Endothelial cell of umbilical vein (primary cell): ENCODE measurements around the gene YARS1. TPM values are rescaled to one million over a fixed set of nuclear protein-coding genes. Genes with fewer than 3 reads are reported as not detected.

Experiments used
- BruUV-seq: library from RNA; stranded (reverse); fragments of 400-500 nt; replicated peaks from 2 replicates; lab custom pipeline; 2021; lab: Mats Ljungman, UMichigan
- CTCF ChIA-PET: fragments of 300-600, 350-600 bp; sonication (Branson Sonifier 250); formaldehyde crosslinking; loops from one replicate; lab custom pipeline; 2021; ENCODE audit warnings: antibody characterized with exemption, inconsistent platforms; lab: Charles Lee
- POLR2A ChIA-PET: fragments of 300-600, 350-600 bp; sonication (Branson Sonifier 250); formaldehyde crosslinking; loops from one replicate; lab custom pipeline; 2021; ENCODE audit warnings: antibody characterized with exemption, inconsistent platforms; lab: Charles Lee
- DNase-seq: peaks from one replicate; pipeline ENCODE4 v3.0.0-alpha.2; 2011; ENCODE audit warnings: low read depth, low spot score
- FAIRE-seq: peaks from 2 replicates; lab custom pipeline; 2011; peaks lifted over from hg19 to GRCh38; lab: Jason Lieb, UNC
- H2AFZ ChIP-seq: 2 replicates; pipeline ENCODE4 v1.6.0; 2012; ENCODE audit warnings: low read depth, low read length, control low read depth, inconsistent platforms
- H3K27ac ChIP-seq: 2 replicates; pipeline ENCODE4 v1.5.1; 2011; ENCODE audit warnings: low read depth, mild to moderate bottlenecking, control low read depth, low read length, moderate library complexity; ENCODE audit not compliant: insufficient read depth
- H3K27me3 ChIP-seq, 2 experiments: 2 replicates each; pipeline versions ENCODE4 v1.6.0 to v1.6.1; 2011; ENCODE audit warnings: low read length in 2 of 2, mixed read lengths in 1 of 2; ENCODE audit not compliant: control insufficient read depth in 2 of 2, insufficient read depth in 2 of 2
- H3K36me3 ChIP-seq, 2 experiments: 2 replicates in 1 of 2; 3 replicates in 1 of 2; pipeline ENCODE4 v1.5.1; 2011; ENCODE audit warnings: low read length in 2 of 2, mild to moderate bottlenecking in 1 of 2, moderate library complexity in 1 of 2; ENCODE audit not compliant: control insufficient read depth in 2 of 2, insufficient read depth in 2 of 2; ENCODE audit errors: extremely low read depth in 1 of 2
- H3K4me1 ChIP-seq: 3 replicates; pipeline ENCODE4 v1.5.1; 2011; ENCODE audit warnings: mild to moderate bottlenecking, low read length; ENCODE audit not compliant: control insufficient read depth, insufficient read depth; ENCODE audit errors: extremely low read depth
- H3K4me2 ChIP-seq: 2 replicates; pipeline ENCODE4 v1.6.1; 2011; ENCODE audit warnings: low read length, control low read depth, mixed read lengths; ENCODE audit not compliant: insufficient read depth
- H3K4me3 ChIP-seq, 3 experiments: fragments of 200-600 bp in 1 of 3; sonication (generic), shearing (Covaris generic) in 1 of 3; replicated peaks in 1 of 3; 2 replicates each; pipeline ENCODE4 v1.5.1; 2011 to 2016; ENCODE audit warnings: control low read depth in 3 of 3, low read length in 3 of 3, mild to moderate bottlenecking in 2 of 3, inconsistent platforms in 1 of 3, low read depth in 1 of 3, moderate library complexity in 1 of 3; ENCODE audit not compliant: insufficient read depth in 1 of 3
- H3K79me2 ChIP-seq: 2 replicates; pipeline ENCODE4 v1.6.0; 2012; ENCODE audit warnings: low read length, inconsistent platforms; ENCODE audit not compliant: control insufficient read depth, insufficient read depth
- H3K9ac ChIP-seq: replicated peaks from 2 replicates; pipeline ENCODE3; 2011; ENCODE audit warnings: low read length, control low read depth; ENCODE audit not compliant: insufficient read depth; ENCODE audit errors: extremely low read depth
- H3K9me1 ChIP-seq: replicated peaks from 3 replicates; pipeline ENCODE4 v1.6.0; 2011; ENCODE audit warnings: mild to moderate bottlenecking, low read length; ENCODE audit not compliant: control insufficient read depth, insufficient read depth; ENCODE audit errors: extremely low read depth
- H3K9me3 ChIP-seq: replicated peaks from 2 replicates; pipeline ENCODE4 v1.5.1; 2012; ENCODE audit warnings: low read length, inconsistent platforms; ENCODE audit not compliant: control insufficient read depth, insufficient read depth
- H4K20me1 ChIP-seq: replicated peaks from 2 replicates; pipeline ENCODE3; 2011; ENCODE audit warnings: mild to moderate bottlenecking, low read length; ENCODE audit not compliant: control insufficient read depth, insufficient read depth; ENCODE audit errors: extremely low read depth
- GATA2 ChIP-seq: IDR thresholded peaks from 2 replicates; pipeline ENCODE4 v1.7.0; 2011; ENCODE audit warnings: low read depth, mild to moderate bottlenecking, moderate library complexity, mixed read lengths, low read length; ENCODE audit not compliant: insufficient read length, insufficient read depth
- JUN ChIP-seq: IDR thresholded peaks from 2 replicates; pipeline ENCODE4 v1.6.1; 2011; ENCODE audit warnings: borderline replicate concordance, low read depth; ENCODE audit not compliant: insufficient read length, insufficient read depth
- dilution Hi-C: fragments of 300-500 bp; cut with MboI; formaldehyde crosslinking; loops from one replicate; pipeline ENCODE4 v1.15.0; 2019; ENCODE audit warnings: low sequenced_read_pairs; ENCODE audit not compliant: extremely low pct_ligation_motif_present
- intact Hi-C: fragments of 100-400 bp; cut with micrococcal nuclease; formaldehyde crosslinking; loops from one replicate; pipeline ENCODE4 v1.10.0; 2022
- polyA plus RNA-seq, 4 experiments: library from polyadenylated mRNA; depleted of rRNA in 3 of 4; stranded (reverse) in 3 of 4; unstranded in 1 of 4; fragments of >200 nt; gene quantifications; 2 replicates each; pipeline versions ENCODE4 v1.2.1 to v1.2.3, GENCODE V29; 2011 to 2012; ENCODE audit warnings: missing spikeins in 1 of 4
- total RNA-seq: library from RNA; stranded (reverse); gene quantifications from 2 replicates; pipeline ENCODE4 v1.2.3, GENCODE V29; 2021
- TF ChIP-seq, protein P1 (sequence below), 2 donors: IDR thresholded peaks; 1 replicate in 1 of 2; 2 replicates in 1 of 2; pipeline ENCODE4 v1.5.1; 2011; ENCODE audit warnings: low read length in 2 of 2, mild to moderate bottlenecking in 2 of 2, moderate library complexity in 2 of 2, control low read depth in 1 of 2, inconsistent platforms in 1 of 2, low read depth in 1 of 2; ENCODE audit not compliant: insufficient read depth in 1 of 2; ENCODE audit errors: extremely low read depth in 1 of 2

Gene YARS1
- total and polyA plus RNA-seq, 2 donors (not counting 3 experiments of a cell fraction or from before 2014, with no cell fraction given), result 38.2 to 144 TPM

DNA sequence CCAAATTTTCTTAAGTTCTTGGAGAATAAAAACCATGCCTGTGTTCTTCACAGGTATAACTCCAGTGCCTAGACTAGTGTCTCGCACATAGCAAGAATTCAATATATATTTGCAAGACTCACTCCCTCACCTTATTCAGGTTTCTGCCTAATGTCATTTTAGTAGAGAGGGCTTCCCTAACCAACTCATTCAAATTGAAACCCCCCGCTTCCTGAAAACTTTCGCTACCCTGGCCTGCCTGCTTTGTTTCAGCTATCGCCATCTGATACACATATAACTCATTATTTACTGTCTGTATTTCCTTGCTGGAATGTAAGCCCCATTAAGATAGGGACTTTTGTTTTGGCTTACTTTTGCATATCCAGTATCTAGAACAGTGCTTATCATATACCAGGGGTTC, 8.6 kb downstream of the YARS1 start:
- Histone ChIP-seq H3K4me2 (no peak overlapping the region), H3K9ac (no peak overlapping the region), H2AFZ (no peak overlapping the region), H3K79me2 (peaks cover 51% of the 10 kb centered on the region), H3K4me3 (no peak overlapping the region), H3K9me1 (no peaks in the 10 kb centered on the region), H4K20me1 (peaks cover 3% of the 10 kb centered on the region), H3K36me3 (peaks cover 8 to 10% of the 10 kb centered on the region in 2 experiments), H3K9me3 (no peaks in the 10 kb centered on the region), H3K4me1 (no peaks in the 10 kb centered on the region), H3K27me3 (no peaks in the 10 kb centered on the region), H3K27ac (no peak overlapping the region)
- intact Hi-C loops, result no loop called here
- POLR2A ChIA-PET, result no interaction called here
- BruUV-seq, result no TSS peak
- CTCF ChIA-PET, result no interaction called here
- no peak for DNase-seq
- dilution Hi-C loops, result no loop called here
- no peak for TF ChIP-seq GATA2
- TF ChIP-seq, protein P1, sequence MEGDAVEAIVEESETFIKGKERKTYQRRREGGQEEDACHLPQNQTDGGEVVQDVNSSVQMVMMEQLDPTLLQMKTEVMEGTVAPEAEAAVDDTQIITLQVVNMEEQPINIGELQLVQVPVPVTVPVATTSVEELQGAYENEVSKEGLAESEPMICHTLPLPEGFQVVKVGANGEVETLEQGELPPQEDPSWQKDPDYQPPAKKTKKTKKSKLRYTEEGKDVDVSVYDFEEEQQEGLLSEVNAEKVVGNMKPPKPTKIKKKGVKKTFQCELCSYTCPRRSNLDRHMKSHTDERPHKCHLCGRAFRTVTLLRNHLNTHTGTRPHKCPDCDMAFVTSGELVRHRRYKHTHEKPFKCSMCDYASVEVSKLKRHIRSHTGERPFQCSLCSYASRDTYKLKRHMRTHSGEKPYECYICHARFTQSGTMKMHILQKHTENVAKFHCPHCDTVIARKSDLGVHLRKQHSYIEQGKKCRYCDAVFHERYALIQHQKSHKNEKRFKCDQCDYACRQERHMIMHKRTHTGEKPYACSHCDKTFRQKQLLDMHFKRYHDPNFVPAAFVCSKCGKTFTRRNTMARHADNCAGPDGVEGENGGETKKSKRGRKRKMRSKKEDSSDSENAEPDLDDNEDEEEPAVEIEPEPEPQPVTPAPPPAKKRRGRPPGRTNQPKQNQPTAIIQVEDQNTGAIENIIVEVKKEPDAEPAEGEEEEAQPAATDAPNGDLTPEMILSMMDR (IDR thresholded peaks at IDR 0.05; ENCODE audit: extremely low read depth in 1 of 2, insufficient read depth in 1 of 2, low read depth in 1 of 2, low read length in 2 of 2), result no peak
- FAIRE-seq, result no peak

DNA sequence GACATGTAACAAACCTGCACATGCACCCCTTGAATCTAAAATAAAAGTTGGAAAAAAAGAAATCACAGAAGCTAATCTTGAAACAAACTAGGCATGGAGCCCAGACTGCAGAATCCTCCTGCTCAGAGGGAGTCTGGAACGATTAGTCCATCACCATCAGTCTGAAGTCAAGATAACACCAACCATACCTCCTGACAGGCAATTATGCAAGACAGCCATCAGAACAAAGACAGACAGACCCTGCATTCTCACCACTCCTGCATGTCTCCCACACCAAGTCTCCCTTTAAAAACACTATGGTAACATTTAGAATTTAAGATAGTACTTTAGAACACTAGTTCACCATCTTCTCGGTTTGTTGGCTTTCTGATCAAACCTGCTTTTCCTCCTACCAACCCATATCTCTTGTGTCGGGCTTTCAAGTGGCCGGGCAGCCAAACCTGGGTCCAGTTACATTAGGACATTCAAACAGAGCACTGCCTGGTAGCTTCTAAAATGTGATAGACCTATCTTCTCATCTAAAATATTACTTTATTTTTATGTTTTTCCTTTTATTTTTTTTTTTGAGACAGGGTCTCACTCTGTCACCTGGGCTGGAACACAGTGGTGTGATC, 10.1 kb downstream of the YARS1 start:
- no TSS peak for BruUV-seq
- no peak overlapping the region for H3K9ac ChIP-seq
- intact Hi-C loops, result no loop called here
- no peaks in the 10 kb centered on the region for H3K4me1 ChIP-seq
- H3K9me1 ChIP-seq, result no peaks in the 10 kb centered on the region
- POLR2A ChIA-PET, result no interaction called here
- no peak overlapping the region for H3K4me2 ChIP-seq
- H3K36me3 ChIP-seq, result peaks cover 11 to 13% of the 10 kb centered on the region in 2 experiments
- H3K4me3 ChIP-seq, result no peak overlapping the region
- H3K9me3 ChIP-seq, result no peaks in the 10 kb centered on the region
- no peaks in the 10 kb centered on the region for H3K27me3 ChIP-seq
- no peak for TF ChIP-seq JUN
- no peak for DNase-seq
- no peak overlapping the region for H2AFZ ChIP-seq
- H3K27ac ChIP-seq, result no peak overlapping the region
- peaks cover 36% of the 10 kb centered on the region for H3K79me2 ChIP-seq
- peaks cover 2% of the 10 kb centered on the region for H4K20me1 ChIP-seq
- no peak for FAIRE-seq
- CTCF ChIA-PET, result interaction anchor here (1.0 kb wide), 1 partner anchor 287 kb away, joined by 3 read pairs; no protein-coding TSS in a partner anchor
- dilution Hi-C loops, result no loop called here
